GM19099 (cell line): ENCODE results near the gene TMEM18.

Experiments used
- POLR2A ChIP-seq: IDR thresholded peaks from 3 replicates; pipeline ENCODE4 v1.6.1; 2011; ENCODE audit warnings: low read depth; ENCODE audit not compliant: insufficient read length; ENCODE audit errors: extremely low read depth

Gene TMEM18

GRCh38 chr2:680496-680895 lies 3.3 kb upstream of the TMEM18 start:
- TF ChIP-seq POLR2A = no peak

- TF ChIP-seq POLR2A = no peak
Observed at GRCh38 chr2:678964-679363, 1.8 kb upstream of the TMEM18 start.

GRCh38 chr2:677959-678550 lies 849 bp upstream of the TMEM18 start:
- TF ChIP-seq POLR2A = no peak

- TF ChIP-seq POLR2A = no peak
Observed at GRCh38 chr2:676647-677055, 555 bp downstream of the TMEM18 start.

- TF ChIP-seq POLR2A = no peak
Observed at GRCh38 chr2:675982-676646, 1.1 kb downstream of the TMEM18 start.

- no peak for TF ChIP-seq POLR2A
Observed at GRCh38 chr2:675460-675859, 1.7 kb downstream of the TMEM18 start.

- TF ChIP-seq POLR2A = no peak
Observed at GRCh38 chr2:675051-675450, 2.2 kb downstream of the TMEM18 start.

GRCh38 chr2:674321-674985 lies 2.8 kb downstream of the TMEM18 start:
- no peak for TF ChIP-seq POLR2A

GRCh38 chr2:673615-674320 lies 3.4 kb downstream of the TMEM18 start:
- no peak for TF ChIP-seq POLR2A

GRCh38 chr2:673016-673415 lies 4.2 kb downstream of the TMEM18 start:
- TF ChIP-seq POLR2A = no peak

GRCh38 chr2:672606-672905 lies 4.7 kb downstream of the TMEM18 start:
- no peak for TF ChIP-seq POLR2A

- TF ChIP-seq POLR2A = no peak
Observed at GRCh38 chr2:671787-672605, 5.2 kb downstream of the TMEM18 start.

GRCh38 chr2:671072-671471 lies 6.1 kb downstream of the TMEM18 start:
- TF ChIP-seq POLR2A = no peak

- no peak for TF ChIP-seq POLR2A
Observed at GRCh38 chr2:670637-671036, 6.6 kb downstream of the TMEM18 start.

GRCh38 chr2:669323-669722 lies 7.9 kb downstream of the TMEM18 start:
- no peak for TF ChIP-seq POLR2A
